Keratinocyte (primary cell): ENCODE data around the gene NUP210. TPM values are rescaled to one million over a fixed set of nuclear protein-coding genes. Genes with fewer than 3 reads are reported as not detected.
"Not testable (repeated sequence)": the region's sequence is repeated elsewhere in the genome, so short reads cannot be mapped to it uniquely, and the experiment has no call there.

Source experiments
- DNase-seq: peaks from one replicate; pipeline ENCODE4 v3.0.0-alpha.2; 2011; ENCODE audit warnings: low read depth, missing footprints, low spot score
- FAIRE-seq: peaks from 2 replicates; lab custom pipeline; 2011; peaks lifted over from hg19 to GRCh38; lab: Jason Lieb, UNC
- H2AFZ ChIP-seq: 2 replicates; pipeline ENCODE4 v1.6.0; 2012; ENCODE audit warnings: low read length, control low read depth, inconsistent platforms; ENCODE audit not compliant: control insufficient read depth
- H3K27ac ChIP-seq: 2 replicates; pipeline ENCODE4 v1.5.1; 2011; ENCODE audit warnings: low read length; ENCODE audit not compliant: control insufficient read depth, insufficient read depth
- H3K27me3 ChIP-seq: 3 replicates; pipeline ENCODE4 v1.6.0; 2011; ENCODE audit warnings: low read length; ENCODE audit not compliant: control insufficient read depth, insufficient read depth; ENCODE audit errors: extremely low read depth
- H3K36me3 ChIP-seq, 2 experiments: 2 replicates in 1 of 2; 3 replicates in 1 of 2; pipeline ENCODE4 v1.5.1; 2011; ENCODE audit warnings: low read length in 2 of 2, mild to moderate bottlenecking in 1 of 2; ENCODE audit not compliant: control insufficient read depth in 2 of 2, insufficient read depth in 2 of 2; ENCODE audit errors: extremely low read depth in 1 of 2
- H3K4me1 ChIP-seq: 3 replicates; pipeline ENCODE4 v1.5.1; 2011; ENCODE audit warnings: low read length; ENCODE audit not compliant: control insufficient read depth, insufficient read depth; ENCODE audit errors: extremely low read depth
- H3K4me2 ChIP-seq: 3 replicates; pipeline ENCODE4 v1.6.0; 2011; ENCODE audit warnings: low read depth, low read length; ENCODE audit not compliant: control insufficient read depth, insufficient read depth; ENCODE audit errors: extremely low read depth
- H3K4me3 ChIP-seq, 3 experiments: fragments of 200-600 bp in 1 of 3; sonication (generic) in 1 of 3; 2 replicates in 2 of 3; 3 replicates in 1 of 3; pipeline ENCODE4 v1.5.1; 2011 to 2016; ENCODE audit warnings: low read length in 3 of 3, mild to moderate bottlenecking in 3 of 3, control low read depth in 2 of 3, inconsistent platforms in 1 of 3, low read depth in 1 of 3, mixed read lengths in 1 of 3, mixed run types in 1 of 3, moderate library complexity in 1 of 3; ENCODE audit not compliant: control insufficient read depth in 2 of 3, insufficient read depth in 2 of 3; ENCODE audit errors: extremely low read depth in 1 of 3
- H3K79me2 ChIP-seq: 2 replicates; pipeline ENCODE4 v1.6.0; 2012; ENCODE audit warnings: low read length; ENCODE audit not compliant: control insufficient read depth, insufficient read depth
- H3K9ac ChIP-seq: 3 replicates; pipeline ENCODE4 v1.6.0; 2011; ENCODE audit warnings: low read length; ENCODE audit not compliant: control insufficient read depth, insufficient read depth; ENCODE audit errors: extremely low read depth
- H3K9me1 ChIP-seq: 3 replicates; pipeline ENCODE4 v1.6.0; 2011; ENCODE audit warnings: low read length; ENCODE audit not compliant: control insufficient read depth, insufficient read depth; ENCODE audit errors: extremely low read depth
- H3K9me3 ChIP-seq: 2 replicates; pipeline ENCODE4 v1.5.1; 2012; ENCODE audit warnings: low read depth, low read length; ENCODE audit not compliant: control insufficient read depth
- H4K20me1 ChIP-seq: 3 replicates; pipeline ENCODE4 v1.6.0; 2011; ENCODE audit warnings: low read length; ENCODE audit not compliant: control insufficient read depth, insufficient read depth; ENCODE audit errors: extremely low read depth
- CTCF ChIP-seq, 3 experiments: IDR thresholded peaks in 1 of 3; conservative IDR thresholded peaks in 1 of 3; optimal IDR thresholded peaks in 1 of 3; 2 replicates in 2 of 3; 3 replicates in 1 of 3; pipeline versions ENCODE3 to v1.5.1; 2011; ENCODE audit warnings: low read length in 3 of 3, mild to moderate bottlenecking in 3 of 3, moderate library complexity in 2 of 3, control low read depth in 1 of 3, inconsistent platforms in 1 of 3; ENCODE audit not compliant: insufficient read depth in 2 of 3; ENCODE audit errors: extremely low read depth in 1 of 3
- EZH2 ChIP-seq: IDR thresholded peaks from one replicate; pipeline ENCODE4 v1.6.1; 2012; ENCODE audit warnings: inconsistent platforms, mild to moderate bottlenecking, low read length, moderate library complexity
- dilution Hi-C: fragments of 300-500 bp; cut with MboI; formaldehyde crosslinking; loops from one replicate; pipeline ENCODE4 v1.7.0; 2020; ENCODE audit warnings: low sequenced_read_pairs; ENCODE audit not compliant: extremely low pct_ligation_motif_present
- polyA plus RNA-seq, 5 experiments: library from polyadenylated mRNA; depleted of rRNA in 3 of 5; stranded (reverse) in 3 of 5; stranded (forward) in 1 of 5; unstranded in 1 of 5; fragments of >200 nt; gene quantifications; 1 replicate in 1 of 5; 2 replicates in 3 of 5; 3 replicates in 1 of 5; pipeline versions ENCODE4 v1.2.1 to v1.2.3, GENCODE V29; 2011 to 2012; ENCODE audit warnings: missing spikeins in 2 of 5, low read depth in 1 of 5, low replicate concordance in 1 of 5

Gene NUP210
- polyA plus RNA-seq, 1 donor (not counting 4 experiments of a cell fraction or from before 2014, with no cell fraction given) = 0.01 TPM

- no peak overlapping the region for H3K27ac ChIP-seq
- TF ChIP-seq EZH2 = no peak
- no peak for TF ChIP-seq CTCF (optimal IDR thresholded peaks at IDR 0.05 in 1 of 3, IDR thresholded peaks at IDR 0.05 in 1 of 3, conservative IDR thresholded peaks at IDR 0.05 in 1 of 3; ENCODE audit: extremely low read depth in 1 of 3, insufficient read depth in 2 of 3, low read length in 3 of 3)
- DNase-seq = no peak
Observed at GRCh38 chr3:13433912-13434311, 13.8 kb upstream of the NUP210 start.

GRCh38 chr3:13432093-13432492 lies 12.0 kb upstream of the NUP210 start:
- H3K9me3 ChIP-seq = no peaks in the 10 kb centered on the region
- no peaks in the 10 kb centered on the region for H3K9me1 ChIP-seq
- no peak overlapping the region for H3K4me3 ChIP-seq
- H2AFZ ChIP-seq = no peak overlapping the region
- H3K9ac ChIP-seq = no peak overlapping the region
- H3K27ac ChIP-seq = no peak overlapping the region
- H3K79me2 ChIP-seq = no peaks in the 10 kb centered on the region
- no peaks in the 10 kb centered on the region for H3K4me1 ChIP-seq
- no peaks in the 10 kb centered on the region for H3K36me3 ChIP-seq
- FAIRE-seq (no peak), DNase-seq (no peak)
- no peaks in the 10 kb centered on the region for H4K20me1 ChIP-seq
- H3K27me3 ChIP-seq = no peaks in the 10 kb centered on the region
- no peak for TF ChIP-seq EZH2
- no peak overlapping the region for H3K4me2 ChIP-seq
- dilution Hi-C loops = no loop called here

More at GRCh38 chr3:13433912-13434311, 13.8 kb upstream of the NUP210 start:
- H4K20me1 ChIP-seq = no peaks in the 10 kb centered on the region
- H3K79me2 ChIP-seq = no peaks in the 10 kb centered on the region
- H3K4me2 ChIP-seq = no peak overlapping the region
- dilution Hi-C loops = no loop called here
- no peaks in the 10 kb centered on the region for H3K36me3 ChIP-seq
- no peak overlapping the region for H2AFZ ChIP-seq
- H3K9ac ChIP-seq = no peak overlapping the region
- H3K27me3 ChIP-seq = no peaks in the 10 kb centered on the region
- H3K9me1 ChIP-seq = no peaks in the 10 kb centered on the region
- no peak for FAIRE-seq
- no peak overlapping the region for H3K4me3 ChIP-seq
- H3K9me3 ChIP-seq = no peaks in the 10 kb centered on the region
- H3K4me1 ChIP-seq = no peaks in the 10 kb centered on the region

- DNase-seq, FAIRE-seq, H3K9me3 ChIP-seq, H3K27ac ChIP-seq, H3K36me3 ChIP-seq, H4K20me1 ChIP-seq, H3K4me2 ChIP-seq, dilution Hi-C loops, H3K79me2 ChIP-seq, H3K4me1 ChIP-seq, H2AFZ ChIP-seq, H3K4me3 ChIP-seq, H3K9ac ChIP-seq, H3K9me1 ChIP-seq, H3K27me3 ChIP-seq: not testable (repeated sequence)
Observed at GRCh38 chr3:13430411-13430875, 10.3 kb upstream of the NUP210 start.
